LHCN-M2 (cell line): Measurements from ENCODE around the gene CEBPE. TPM values are rescaled to one million over a fixed set of nuclear protein-coding genes. Genes with fewer than 3 reads are reported as not detected.
"Not testable (repeated sequence)": the region's sequence is repeated elsewhere in the genome, so short reads cannot be mapped to it uniquely, and the experiment has no call there.

Experiments used
- DNase-seq: peaks from one replicate; pipeline ENCODE4 v3.0.0-alpha.2; 2012; ENCODE audit warnings: low read depth
- total RNA-seq: library from RNA; depleted of rRNA; stranded (reverse); fragments of >200 nt; gene quantifications from 2 replicates; pipeline ENCODE4 v1.2.3, GENCODE V29; 2014

The CEBPE gene
- total RNA-seq, 1 experiment from 2014 or later = 0.11 TPM

- DNase-seq = no peak
Observed at GRCh38 chr14:23121361-23121771, 2.3 kb upstream of the CEBPE start.

- peak; percentile 74 for DNase-seq
Observed at GRCh38 chr14:23120541-23121251, 1.6 kb upstream of the CEBPE start.

DNA sequence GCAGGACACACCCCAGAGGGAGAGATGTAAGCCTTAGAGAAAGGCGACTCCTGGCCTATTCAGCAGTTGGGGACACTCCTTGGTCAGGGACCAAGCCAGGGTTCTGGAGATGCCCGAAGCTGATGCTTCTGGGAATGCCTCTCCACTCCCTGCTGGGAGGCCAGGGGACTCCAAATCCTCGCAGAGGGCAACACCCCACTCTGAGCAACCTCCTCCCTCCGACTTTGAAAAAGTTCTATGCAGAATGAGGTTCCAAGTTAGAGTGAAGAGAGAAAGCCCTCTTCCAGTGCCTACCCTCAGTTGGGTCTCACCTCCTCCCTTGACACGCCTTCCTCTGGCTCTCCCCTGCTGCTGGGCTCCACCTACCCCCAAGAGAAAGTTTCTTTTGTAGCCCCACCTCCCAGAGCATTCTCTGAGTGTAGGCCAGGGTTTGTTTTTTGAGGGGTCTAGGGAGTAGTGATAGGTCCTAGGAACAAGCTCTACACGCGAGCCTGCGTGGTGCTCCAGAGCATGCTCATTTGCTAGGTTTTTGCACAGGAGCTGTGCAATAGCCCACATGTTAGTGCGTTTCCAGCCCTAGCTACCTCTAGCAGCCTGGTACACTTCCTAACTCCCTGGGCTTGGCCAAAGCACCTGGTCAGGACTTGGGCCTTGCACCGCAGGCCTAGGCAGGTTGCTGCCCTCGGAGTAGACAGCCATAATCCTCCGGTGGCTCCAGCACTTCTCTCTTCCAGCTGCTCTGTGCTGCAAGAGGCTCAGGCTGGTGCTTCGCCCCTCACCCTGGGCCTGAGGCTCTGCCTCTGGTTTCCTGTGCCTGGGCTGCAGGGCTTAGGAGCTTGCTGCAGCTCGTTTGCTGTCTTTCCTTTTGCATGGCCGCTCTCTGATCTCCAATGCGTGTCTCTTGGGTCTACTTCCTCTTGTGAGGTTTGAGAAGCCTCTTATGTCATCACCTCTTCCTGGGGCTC lies 590 bp upstream of the CEBPE start:
- no peak for DNase-seq

DNA sequence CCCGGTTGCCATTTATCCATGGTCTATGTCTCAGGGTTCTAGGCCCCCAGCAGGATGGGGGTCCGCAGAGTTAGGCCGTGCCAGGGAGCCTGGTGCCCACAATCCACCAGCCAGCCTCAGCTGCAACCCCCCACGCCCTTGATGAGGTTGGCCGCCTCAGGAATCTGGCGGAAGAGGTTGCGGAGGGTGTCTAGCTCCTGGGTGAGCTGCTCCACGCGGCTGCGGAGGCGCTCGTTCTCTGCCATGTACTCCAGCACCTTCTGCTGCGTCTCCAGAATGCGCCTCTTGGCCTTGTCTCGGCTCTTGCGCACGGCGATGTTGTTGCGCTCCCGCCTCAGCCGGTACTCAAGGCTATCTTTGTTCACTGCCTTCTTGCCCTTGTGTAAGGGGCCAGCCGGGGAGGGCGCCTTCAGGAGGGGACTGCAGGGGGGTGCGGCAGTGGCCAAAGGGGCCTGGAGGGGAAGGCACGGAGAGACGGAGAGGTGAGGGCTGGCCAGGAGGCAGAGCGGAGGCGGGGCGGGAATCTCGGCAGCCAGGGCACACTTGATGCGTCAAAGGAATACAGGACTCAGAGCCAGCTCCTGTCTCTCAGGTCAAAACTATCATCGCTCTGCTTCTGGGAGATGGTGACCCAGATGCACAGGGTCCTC lies 1.6 kb downstream of the CEBPE start:
- DNase-seq = no peak

GRCh38 chr14:23115918-23116317 lies 3.1 kb downstream of the CEBPE start:
- no peak for DNase-seq

- peak; percentile 98 for DNase-seq
Observed at GRCh38 chr14:23115039-23115731, 3.9 kb downstream of the CEBPE start.

DNA sequence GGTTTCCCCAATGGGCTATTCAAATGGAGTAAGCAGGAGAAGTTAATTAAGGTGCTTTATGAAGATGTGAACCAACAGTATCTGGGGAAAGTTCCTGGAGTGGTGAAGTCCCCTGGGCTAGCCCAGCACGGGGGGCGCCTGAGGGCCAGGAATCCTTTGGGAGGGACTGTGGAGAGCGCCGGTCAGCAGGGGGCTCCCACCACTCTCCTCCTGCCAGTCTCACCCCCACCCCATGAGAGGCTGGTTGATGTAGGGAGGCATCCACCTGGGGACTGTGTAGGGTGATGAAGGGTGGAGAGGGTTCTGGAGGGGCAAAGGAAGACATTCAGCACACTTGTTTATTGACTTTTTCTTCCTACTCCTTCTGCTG lies 4.4 kb downstream of the CEBPE start:
- DNase-seq = no peak

DNA sequence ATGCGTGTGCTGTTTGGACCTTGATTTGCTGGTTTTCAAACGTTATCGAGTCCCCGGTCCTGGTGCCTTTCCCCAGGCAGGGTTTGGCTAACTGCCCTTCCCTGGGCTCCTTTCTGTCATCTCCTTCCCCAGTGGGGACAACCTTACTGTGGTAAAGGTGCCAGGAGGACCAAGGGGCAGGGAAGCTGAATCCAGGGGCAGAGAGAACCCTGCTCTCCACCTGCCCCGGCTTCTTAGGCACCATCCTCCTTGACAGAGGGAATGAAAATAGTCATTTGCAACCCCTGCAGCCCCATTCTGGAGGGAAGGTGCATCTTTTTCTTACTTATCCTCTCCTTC lies 5.0 kb downstream of the CEBPE start:
- DNase-seq = no peak

DNA sequence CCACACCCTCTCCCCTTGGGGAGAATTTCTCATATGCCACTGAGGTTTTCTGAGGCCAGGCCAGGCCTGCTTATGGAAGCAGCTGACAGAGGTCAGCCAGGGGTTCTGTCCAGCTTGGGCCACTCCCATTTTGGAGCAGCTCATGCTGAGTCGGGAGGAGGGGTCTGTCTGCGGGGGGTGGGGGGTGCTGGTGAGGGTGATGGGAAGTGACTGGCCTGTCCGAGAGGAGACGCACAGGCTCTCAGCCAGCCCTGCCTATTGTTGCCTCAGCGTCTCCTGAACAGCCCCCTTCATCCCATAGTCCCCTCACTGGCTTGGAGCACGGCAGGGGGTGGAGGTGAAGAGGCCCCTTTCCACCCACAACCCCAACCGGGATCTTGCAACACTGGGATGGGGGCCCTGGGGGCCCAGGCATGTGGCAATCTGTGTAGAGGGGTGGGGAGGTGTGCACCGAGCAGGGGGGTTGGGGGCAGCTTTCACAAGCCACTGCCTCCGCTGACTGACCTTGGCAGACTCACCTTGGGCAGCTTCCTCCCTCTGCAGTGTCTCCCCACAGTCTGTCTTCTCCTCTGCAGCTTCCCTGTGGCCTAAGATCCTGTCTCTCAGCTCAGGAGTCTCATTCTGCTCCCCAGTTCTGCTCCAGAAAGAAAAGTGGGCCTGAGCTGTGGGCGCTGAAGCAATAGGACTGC lies 5.5 kb downstream of the CEBPE start:
- DNase-seq = peak; percentile 66

DNA sequence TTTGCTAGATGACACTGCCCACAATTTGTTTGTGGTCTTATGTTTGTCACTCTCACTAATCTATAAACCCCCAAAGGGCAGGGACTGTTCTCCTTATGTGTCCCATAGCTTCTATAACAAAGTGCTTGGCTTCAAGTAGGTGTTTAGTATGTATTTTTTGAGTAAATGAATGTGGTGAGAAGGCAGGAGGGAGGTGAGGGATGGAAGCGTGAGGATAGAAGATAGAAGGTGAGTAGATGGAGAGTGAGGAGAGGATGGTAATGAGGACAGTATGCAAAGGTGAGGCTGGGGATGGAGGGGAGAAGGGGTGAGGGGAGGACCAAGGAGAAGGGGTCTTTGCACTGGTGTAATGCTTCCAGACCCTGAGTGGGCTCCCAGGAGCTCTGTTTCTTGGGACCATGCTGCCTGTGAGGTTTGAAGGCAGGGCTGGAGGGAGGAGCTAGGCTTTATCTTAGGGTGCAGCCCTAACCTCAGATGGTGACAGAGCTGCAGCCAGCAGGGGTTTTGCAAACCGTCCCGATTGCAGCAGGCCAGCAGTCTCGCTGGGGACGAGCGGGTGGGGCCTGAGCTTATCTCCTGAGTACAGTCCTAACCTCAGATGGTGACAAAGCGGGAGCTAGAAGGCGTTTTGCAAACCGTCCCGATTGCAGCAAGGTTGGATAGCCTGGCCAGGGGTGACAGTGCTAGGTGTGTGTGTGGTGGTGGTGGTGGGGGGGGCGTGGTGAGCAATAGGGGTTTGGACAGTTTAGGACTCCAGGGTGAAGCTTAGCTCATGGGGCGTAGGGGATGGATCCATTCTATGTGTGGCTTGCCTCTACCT lies 6.5 kb downstream of the CEBPE start:
- no peak for DNase-seq

GRCh38 chr14:23110579-23111365 lies 8.3 kb downstream of the CEBPE start:
- no peak for DNase-seq

GRCh38 chr14:23109769-23110168 lies 9.3 kb downstream of the CEBPE start:
- no peak for DNase-seq

DNA sequence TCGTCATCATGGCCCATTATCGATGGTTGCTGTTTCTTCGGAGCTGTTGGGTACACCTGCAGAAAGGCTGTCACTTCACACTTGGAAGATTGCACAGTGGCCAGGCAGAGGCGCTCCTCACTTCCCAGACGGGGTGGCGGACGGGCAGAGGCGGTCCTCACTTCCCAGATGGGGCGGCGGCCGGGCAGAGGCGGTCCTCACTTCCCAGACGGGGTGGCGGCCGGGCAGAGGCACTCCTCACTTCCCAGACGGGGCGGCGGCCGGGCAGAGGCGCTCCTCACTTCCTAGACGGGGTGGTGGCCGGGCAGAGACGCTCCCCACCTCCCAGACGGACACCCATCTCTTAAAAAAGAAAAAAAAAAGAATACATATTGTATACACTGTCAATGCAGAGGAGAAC lies 10.9 kb downstream of the CEBPE start:
- not testable (repeated sequence) for DNase-seq

DNA sequence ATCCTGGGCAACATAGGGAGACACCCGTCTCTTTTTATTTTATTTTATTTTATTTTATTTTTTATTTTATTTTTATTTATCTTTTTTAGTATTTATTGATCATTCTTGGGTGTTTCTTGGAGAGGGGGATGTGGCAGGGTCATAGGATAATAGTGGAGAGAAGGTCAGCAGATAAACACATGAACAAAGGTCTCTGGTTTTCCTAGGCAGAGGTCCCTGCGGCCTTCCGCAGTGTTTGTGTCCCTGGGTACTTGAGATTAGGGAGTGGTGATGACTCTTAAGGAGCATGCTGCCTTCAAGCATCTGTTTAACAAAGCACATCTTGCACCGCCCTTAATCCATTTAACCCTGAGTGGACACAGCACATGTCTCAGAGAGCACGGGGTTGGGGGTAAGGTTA lies 11.4 kb downstream of the CEBPE start:
- DNase-seq = not testable (repeated sequence)

DNA sequence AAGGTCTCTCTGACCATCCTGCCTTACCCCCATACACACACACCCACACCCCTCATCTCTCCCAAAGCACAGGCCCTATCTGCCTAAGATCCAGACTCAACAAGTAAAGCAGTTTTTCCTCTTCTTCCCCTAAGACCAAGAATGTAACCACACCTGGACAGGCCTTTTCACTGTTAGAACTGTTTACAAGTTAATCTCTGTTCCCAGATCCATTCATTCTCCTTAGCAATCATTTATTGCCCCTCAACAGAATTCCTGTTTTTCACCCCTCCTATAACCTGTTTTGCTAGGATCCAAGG lies 12.4 kb downstream of the CEBPE start:
- no peak for DNase-seq

DNA sequence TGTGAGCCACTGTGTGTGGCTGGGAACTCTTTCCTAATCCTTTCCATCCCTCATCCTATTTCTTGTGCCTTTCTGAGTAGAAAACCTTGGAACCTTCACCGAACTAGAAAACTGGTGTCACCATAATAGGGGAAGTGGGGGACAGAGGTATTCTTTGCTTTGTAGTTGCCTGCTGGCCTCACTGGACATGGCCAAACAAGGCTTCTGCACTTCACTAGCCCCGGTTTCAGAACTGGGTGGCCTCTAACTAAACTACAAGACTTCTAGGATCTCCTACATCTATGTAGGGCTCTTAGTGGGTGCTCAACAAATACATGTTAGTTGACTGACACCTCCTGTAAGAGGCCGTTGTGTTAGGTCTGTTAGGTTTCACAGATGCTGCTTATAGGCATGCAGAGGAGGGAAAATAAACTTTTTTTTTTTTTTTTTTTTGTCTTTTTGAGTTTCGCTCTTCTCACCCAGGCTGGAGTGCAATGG lies 13.7 kb downstream of the CEBPE start:
- no peak for DNase-seq

DNA sequence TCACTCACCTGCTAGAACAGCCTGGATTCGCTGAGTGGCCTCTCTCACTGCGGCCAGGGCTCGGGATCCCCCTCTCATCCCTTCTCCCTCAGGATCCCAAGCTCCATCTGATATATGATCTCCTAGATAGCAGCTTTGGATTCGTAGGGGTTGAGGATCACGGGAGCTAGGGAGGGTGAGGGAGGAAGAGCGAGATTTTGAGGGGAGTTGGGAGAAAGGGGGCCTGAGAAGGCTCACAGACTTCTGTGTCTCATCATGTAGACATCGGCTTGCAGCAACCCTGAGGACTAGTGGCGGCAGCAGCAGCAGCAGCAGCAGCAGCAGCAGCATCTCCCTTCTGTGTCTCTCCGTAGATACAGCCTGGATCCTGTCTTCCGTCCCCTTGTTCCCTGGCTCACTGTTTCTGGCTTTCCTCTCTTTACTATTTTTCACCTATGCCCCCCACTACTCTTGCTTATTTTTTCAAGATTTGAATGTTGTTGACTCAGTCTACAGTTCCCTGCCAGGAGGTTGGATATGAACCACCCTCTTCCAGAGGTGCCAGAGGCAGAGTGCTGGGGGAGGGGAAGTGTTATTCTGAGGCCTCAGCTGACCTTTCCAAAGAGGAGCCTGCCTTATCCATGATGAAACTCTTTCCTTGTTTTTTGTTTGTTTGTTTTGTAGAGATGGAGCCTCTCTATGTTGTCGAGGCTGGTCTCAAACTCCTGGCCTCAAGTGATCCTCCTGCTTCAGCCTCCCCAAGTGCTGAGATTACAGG lies 14.3 kb downstream of the CEBPE start, which contains the start of gene CIROP:
CIROP (minus strand) TSS at position 399 of the 757 bp plus-strand sequence; CDS start at position 330, 69 bp downstream.
- no peak for DNase-seq

DNA sequence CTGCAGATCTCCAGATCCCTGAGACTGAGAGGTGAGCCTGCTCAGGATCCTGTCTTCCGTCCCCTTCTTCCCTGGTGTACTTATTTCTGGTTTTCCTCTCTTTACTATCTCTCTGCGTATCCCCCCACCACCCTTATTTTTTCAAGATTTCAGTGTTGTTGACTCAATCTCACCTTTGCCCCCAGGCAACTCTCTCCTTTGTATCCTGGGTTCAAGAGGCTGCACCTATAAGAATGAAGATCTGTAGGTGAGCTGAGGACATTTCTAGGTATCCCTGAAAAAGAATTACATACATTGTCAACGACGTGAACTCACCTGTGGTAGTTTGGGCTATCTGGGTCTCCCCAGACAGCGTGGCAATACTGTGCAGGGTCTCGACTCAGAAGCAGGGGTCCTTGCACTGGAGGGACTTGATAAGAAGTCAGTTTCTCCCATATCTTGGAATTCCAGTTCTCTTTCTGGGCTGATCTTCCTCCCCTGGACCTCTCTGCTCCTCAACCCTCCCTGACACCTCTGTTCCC lies 14.9 kb downstream of the CEBPE start:
- DNase-seq = no peak
